HepG2 (cell line): ENCODE results near the gene NYNRIN. TPM values are rescaled to one million over a fixed set of nuclear protein-coding genes. Genes with fewer than 3 reads are reported as not detected.

Experiments used
- AHDC1 ChIP-seq: sonication (generic); formaldehyde crosslinking; IDR thresholded peaks from 2 replicates; pipeline ENCODE4 v1.5.1; 2020; ENCODE audit warnings: mild to moderate bottlenecking, missing genetic modification reagents, borderline replicate concordance
- CCDC6 ChIP-seq: sonication (generic); formaldehyde crosslinking; IDR thresholded peaks from 2 replicates; pipeline ENCODE4 v1.8.1; 2022; ENCODE audit warnings: mild to moderate bottlenecking, missing genetic modification reagents, moderate library complexity
- ELF1 ChIP-seq: sonication (generic); formaldehyde crosslinking; IDR thresholded peaks from 2 replicates; pipeline ENCODE4 v1.4.0; 2020; ENCODE audit warnings: missing genetic modification reagents
- FLYWCH1 ChIP-seq: sonication (generic); formaldehyde crosslinking; IDR thresholded peaks from 2 replicates; pipeline ENCODE4 v1.8.1; 2023; ENCODE audit warnings: mild to moderate bottlenecking, missing genetic modification reagents
- HMGA1 ChIP-seq: sonication (generic); formaldehyde crosslinking; conservative IDR thresholded peaks from 2 replicates; pipeline ENCODE4 v1.4.0; 2020; ENCODE audit warnings: missing genetic modification reagents
- NAIF1 ChIP-seq: sonication (generic); formaldehyde crosslinking; IDR thresholded peaks from 2 replicates; pipeline ENCODE4 v1.5.0; 2020; ENCODE audit warnings: mild to moderate bottlenecking, missing genetic modification reagents, borderline replicate concordance
- NBN ChIP-seq: fragments of 450-650 bp; conservative IDR thresholded peaks from 2 replicates; pipeline ENCODE4 v1.6.1; 2017
- NCOA2 ChIP-seq: sonication (generic); formaldehyde crosslinking; IDR thresholded peaks from 2 replicates; pipeline ENCODE4 v1.8.0; 2022; ENCODE audit warnings: inconsistent platforms
- NFYB ChIP-seq: sonication (generic); formaldehyde crosslinking; IDR thresholded peaks from 2 replicates; pipeline ENCODE4 v1.4.0; 2020; ENCODE audit warnings: missing genetic modification reagents
- PHF21A ChIP-seq: sonication (generic); formaldehyde crosslinking; IDR thresholded peaks from 2 replicates; pipeline ENCODE4 v1.5.0; 2020; ENCODE audit warnings: mild to moderate bottlenecking, missing genetic modification reagents
- RFXAP ChIP-seq: sonication (generic); formaldehyde crosslinking; IDR thresholded peaks from 2 replicates; pipeline ENCODE4 v1.4.0; 2020; ENCODE audit warnings: missing genetic modification reagents, borderline replicate concordance
- SP140L ChIP-seq: sonication (generic); formaldehyde crosslinking; IDR thresholded peaks from 2 replicates; pipeline ENCODE4 v1.4.0; 2020; ENCODE audit warnings: missing genetic modification reagents, borderline replicate concordance
- SP4 ChIP-seq: sonication (generic); formaldehyde crosslinking; IDR thresholded peaks from 2 replicates; pipeline ENCODE4 v1.8.1; 2023; ENCODE audit warnings: mild to moderate bottlenecking, missing genetic modification reagents
- SRSF1 ChIP-seq: fragments of 200-400 bp; formaldehyde crosslinking; optimal IDR thresholded peaks from 2 replicates; pipeline ENCODE3; 2017; ENCODE audit warnings: mild to moderate bottlenecking, low read depth, low read length, moderate library complexity
- ZNF276 ChIP-seq: sonication (generic); formaldehyde crosslinking; IDR thresholded peaks from 2 replicates; pipeline ENCODE4 v1.4.0; 2020; ENCODE audit warnings: mild to moderate bottlenecking, low read depth, missing genetic modification reagents
- ZNF354B ChIP-seq: sonication (generic); formaldehyde crosslinking; IDR thresholded peaks from 2 replicates; pipeline ENCODE4 v1.8.0; 2022; ENCODE audit warnings: mild to moderate bottlenecking, missing genetic modification reagents
- ZNF589 ChIP-seq: sonication (generic); formaldehyde crosslinking; conservative IDR thresholded peaks from 2 replicates; pipeline ENCODE4 v1.8.0; 2022; ENCODE audit warnings: mild to moderate bottlenecking, moderate library complexity, missing genetic modification reagents
- polyA plus RNA-seq, 8 experiments: library from polyadenylated mRNA; depleted of rRNA in 3 of 8; stranded (reverse) in 7 of 8; unstranded in 1 of 8; fragments of >200 nt; fragmentation: Illumina TruSeq in 4 of 8; extraction: Trizol in 4 of 8; gene quantifications; 2 replicates each; pipeline versions ENCODE4 v1.2.1 to v1.2.3, GENCODE V29; 2011 to 2016; ENCODE audit warnings: low read depth in 4 of 8, missing spikeins in 1 of 8, mixed read lengths in 1 of 8; ENCODE audit not compliant: insufficient read depth in 1 of 8
- total RNA-seq, 5 experiments: library from RNA; depleted of rRNA; stranded (reverse); fragments of >200 nt; fragmentation: Illumina TruSeq; extraction: Trizol; gene quantifications; 2 replicates each; pipeline ENCODE4 v1.2.3, GENCODE V29; 2016; ENCODE audit warnings: low read depth in 1 of 5
- TF ChIP-seq, protein P1 (sequence below): sonication (generic); formaldehyde crosslinking; IDR thresholded peaks from 2 replicates; pipeline ENCODE4 v1.4.0; 2020; ENCODE audit warnings: mild to moderate bottlenecking, missing genetic modification reagents

Gene NYNRIN
- total and polyA plus RNA-seq, 2 of the 13 experiments (the other 11 are each of a cell fraction or from before 2014, with no cell fraction given), result 0.63 to 1.1 TPM

- TF ChIP-seq, protein P1, sequence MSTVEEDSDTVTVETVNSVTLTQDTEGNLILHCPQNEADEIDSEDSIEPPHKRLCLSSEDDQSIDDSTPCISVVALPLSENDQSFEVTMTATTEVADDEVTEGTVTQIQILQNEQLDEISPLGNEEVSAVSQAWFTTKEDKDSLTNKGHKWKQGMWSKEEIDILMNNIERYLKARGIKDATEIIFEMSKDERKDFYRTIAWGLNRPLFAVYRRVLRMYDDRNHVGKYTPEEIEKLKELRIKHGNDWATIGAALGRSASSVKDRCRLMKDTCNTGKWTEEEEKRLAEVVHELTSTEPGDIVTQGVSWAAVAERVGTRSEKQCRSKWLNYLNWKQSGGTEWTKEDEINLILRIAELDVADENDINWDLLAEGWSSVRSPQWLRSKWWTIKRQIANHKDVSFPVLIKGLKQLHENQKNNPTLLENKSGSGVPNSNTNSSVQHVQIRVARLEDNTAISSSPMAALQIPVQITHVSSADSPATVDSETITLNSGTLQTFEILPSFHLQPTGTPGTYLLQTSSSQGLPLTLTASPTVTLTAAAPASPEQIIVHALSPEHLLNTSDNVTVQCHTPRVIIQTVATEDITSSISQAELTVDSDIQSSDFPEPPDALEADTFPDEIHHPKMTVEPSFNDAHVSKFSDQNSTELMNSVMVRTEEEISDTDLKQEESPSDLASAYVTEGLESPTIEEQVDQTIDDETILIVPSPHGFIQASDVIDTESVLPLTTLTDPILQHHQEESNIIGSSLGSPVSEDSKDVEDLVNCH (CRISPR knock-in tag), result peak; percentile 92; the same call in 1 of the 2 replicates
- 0 out of 2 replicates have a peak, but pooled peaks have one; percentile 31 for TF ChIP-seq HMGA1 (CRISPR knock-in tag)
- TF ChIP-seq RFXAP, result peak; percentile 64
- peak; percentile 98 for TF ChIP-seq SRSF1
- TF ChIP-seq NBN, result no peak
- peak; percentile 95 for TF ChIP-seq ELF1
- peak; percentile 87; the same call in 1 of the 2 replicates for TF ChIP-seq CCDC6 (CRISPR knock-in tag)
- peak; percentile 75; the same call in 1 of the 2 replicates for TF ChIP-seq NAIF1 (CRISPR knock-in tag)
- peak; percentile 81; the same call in 1 of the 2 replicates for TF ChIP-seq AHDC1 (CRISPR knock-in tag)
- TF ChIP-seq ZNF276 (CRISPR knock-in tag), result peak; percentile 85; the same call in 1 of the 2 replicates
- TF ChIP-seq SP140L (CRISPR knock-in tag), result no peak; the same call in 1 of the 2 replicates
- peak; percentile 97; the same call in 1 of the 2 replicates for TF ChIP-seq ZNF589
- no peak for TF ChIP-seq FLYWCH1 (CRISPR knock-in tag)
- TF ChIP-seq PHF21A, result peak; percentile 89; the same call in 1 of the 2 replicates
- peak; percentile 69; the same call in 1 of the 2 replicates for TF ChIP-seq ZNF354B (CRISPR knock-in tag)
- TF ChIP-seq SP4, result peak; percentile 93
- TF ChIP-seq NFYB (CRISPR knock-in tag), result peak; percentile 96
- no peak; the same call in 1 of the 2 replicates for TF ChIP-seq NCOA2 (CRISPR knock-in tag)
Observed at GRCh38 chr14:24442240-24443052, 43.6 kb downstream of the NYNRIN start, which contains the start of gene SDR39U1 (continued).
